Neural cell (in vitro differentiated cells): ENCODE results near the gene ROR2. TPM values are rescaled to one million over a fixed set of nuclear protein-coding genes. Genes with fewer than 3 reads are reported as not detected.

Experiments used
- H2AFZ ChIP-seq: fragments of 200-600, 300-800 bp; sonication (generic), shearing (Covaris generic); 2 replicates; pipeline ENCODE4 v1.6.0; 2014; ENCODE audit warnings: low read depth, mild to moderate bottlenecking, antibody characterized with exemption, low read length, moderate library complexity
- H3F3A ChIP-seq: fragments of 200-600 bp; shearing (Covaris generic); 2 replicates; pipeline ENCODE4 v1.6.1; 2016; ENCODE audit warnings: mild to moderate bottlenecking, moderate library complexity, mixed read lengths, antibody characterized with exemption, low read length; ENCODE audit not compliant: insufficient read depth, poor library complexity, severe bottlenecking
- H3K27ac ChIP-seq: fragments of 200-600, 300-800 bp; sonication (generic), shearing (Covaris generic); 2 replicates; pipeline ENCODE4 v1.5.1; 2014; ENCODE audit warnings: mild to moderate bottlenecking, low read length, moderate library complexity
- H3K27me3 ChIP-seq: fragments of 300-800, 200-600 bp; sonication (generic), shearing (Covaris generic); 2 replicates; pipeline ENCODE4 v1.6.0; 2014; ENCODE audit warnings: mild to moderate bottlenecking, low read depth, low read length, moderate library complexity; ENCODE audit not compliant: insufficient read depth
- H3K36me3 ChIP-seq: fragments of 300-800, 200-600 bp; sonication (generic), shearing (Covaris generic); 2 replicates; pipeline ENCODE4 v1.5.1; 2014; ENCODE audit warnings: mild to moderate bottlenecking, antibody characterized with exemption, low read length, moderate library complexity; ENCODE audit not compliant: insufficient read depth
- H3K4me2 ChIP-seq: fragments of 300-800, 200-600 bp; sonication (generic), shearing (Covaris generic); 2 replicates; pipeline ENCODE4 v1.6.0; 2014; ENCODE audit warnings: mild to moderate bottlenecking, low read length
- H3K4me3 ChIP-seq: fragments of 300-800, 200-600 bp; sonication (generic), shearing (Covaris generic); 2 replicates; pipeline ENCODE4 v1.5.1; 2014; ENCODE audit warnings: mild to moderate bottlenecking, low read length, moderate library complexity
- H3K79me2 ChIP-seq: fragments of 200-600 bp; shearing (Covaris generic); replicated peaks from 2 replicates; pipeline ENCODE4 v1.6.0; 2014; ENCODE audit warnings: mild to moderate bottlenecking, low read length, moderate library complexity; ENCODE audit not compliant: insufficient read depth
- H3K9ac ChIP-seq: fragments of 300-800, 200-600 bp; sonication (generic), shearing (Covaris generic); 2 replicates; pipeline ENCODE4 v1.6.1; 2016; ENCODE audit warnings: mild to moderate bottlenecking, low read length, mixed read lengths
- H3K9me2 ChIP-seq: fragments of 200-600 bp; shearing (Covaris generic); 2 replicates; pipeline ENCODE4 v1.6.1; 2016; ENCODE audit warnings: mild to moderate bottlenecking, low read length, mixed read lengths; ENCODE audit not compliant: insufficient read depth
- H3K9me3 ChIP-seq: fragments of 200-600, 300-800 bp; sonication (generic), shearing (Covaris generic); 2 replicates; pipeline ENCODE4 v1.6.1; 2016; ENCODE audit warnings: mild to moderate bottlenecking, mixed run types, low read length, moderate library complexity, mixed read lengths
- H4K20me1 ChIP-seq: fragments of 200-600 bp; shearing (Covaris generic); 2 replicates; pipeline ENCODE4 v1.6.1; 2016; ENCODE audit warnings: mild to moderate bottlenecking, mixed run types; ENCODE audit not compliant: insufficient read depth
- CTCF ChIP-seq: fragments of 450-650 bp; IDR thresholded peaks from 2 replicates; pipeline ENCODE4 v1.5.1; 2014; ENCODE audit warnings: antibody characterized with exemption, mild to moderate bottlenecking, moderate library complexity; ENCODE audit not compliant: poor library complexity, severe bottlenecking
- EP300 ChIP-seq: fragments of 450-650 bp; conservative IDR thresholded peaks from 2 replicates; pipeline ENCODE4 v1.6.1; 2014; ENCODE audit warnings: antibody characterized with exemption, mild to moderate bottlenecking, moderate library complexity; ENCODE audit not compliant: poor library complexity, severe bottlenecking
- EZH2 ChIP-seq: fragments of 200-600, 300-800 bp; shearing (Covaris generic), sonication (generic); IDR thresholded peaks from 2 replicates; pipeline ENCODE4 v1.6.1; 2014; ENCODE audit warnings: antibody characterized with exemption, low read length, borderline replicate concordance, mild to moderate bottlenecking; ENCODE audit not compliant: insufficient read depth, poor library complexity, severe bottlenecking
- POLR2AphosphoS5 ChIP-seq: IDR thresholded peaks from 2 replicates; pipeline ENCODE4 v1.6.1; 2012
- RAD21 ChIP-seq: fragments of 450-650 bp; conservative IDR thresholded peaks from 2 replicates; pipeline ENCODE4 v1.6.1; 2014; ENCODE audit warnings: antibody characterized with exemption, mild to moderate bottlenecking, moderate library complexity
- REST ChIP-seq: IDR thresholded peaks from 2 replicates; pipeline ENCODE4 v1.6.1; 2012; ENCODE audit warnings: borderline replicate concordance
- TAF1 ChIP-seq: IDR thresholded peaks from 2 replicates; pipeline ENCODE4 v1.6.1; 2012; ENCODE audit warnings: low read depth
- polyA plus RNA-seq: library from polyadenylated mRNA; depleted of rRNA; stranded (reverse); fragments of >200 nt; gene quantifications from 2 replicates; pipeline ENCODE4 v1.2.3, GENCODE V29; 2014

The ROR2 gene
- polyA plus RNA-seq, 1 donor from 2014 or later: 0.33 TPM

DNA sequence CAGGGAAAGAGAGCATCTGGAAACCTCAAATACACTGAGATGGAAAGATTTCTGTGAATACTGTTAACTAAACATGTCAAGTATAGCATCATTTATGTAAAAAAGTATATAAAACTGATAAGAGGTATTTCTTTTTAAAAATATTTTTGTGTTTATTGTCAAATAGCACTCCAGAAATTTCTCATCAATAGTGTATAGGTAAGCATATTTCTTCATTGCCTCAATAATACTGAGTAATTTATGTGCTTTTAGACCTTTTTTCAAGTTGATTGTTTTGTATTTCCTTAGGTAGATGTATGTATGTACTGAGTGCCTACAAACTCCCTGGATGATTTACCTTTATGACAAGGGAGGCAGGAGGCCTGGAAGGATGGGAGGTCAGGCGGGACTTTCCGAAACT, 196.3 kb downstream of the ROR2 start:
- no peak overlapping the region for H3K27ac ChIP-seq
- H2AFZ ChIP-seq: no peak overlapping the region
- H3K9ac ChIP-seq: no peak overlapping the region
- no peak overlapping the region for H3K4me2 ChIP-seq
- H4K20me1 ChIP-seq: no peaks in the 10 kb centered on the region
- TF ChIP-seq CTCF (no peak), EP300 (no peak), POLR2AphosphoS5 (no peak), REST (no peak), TAF1 (no peak), EZH2 (no peak), RAD21 (no peak)
- no peaks in the 10 kb centered on the region for H3K79me2 ChIP-seq
- no peaks in the 10 kb centered on the region for H3K9me2 ChIP-seq
- H3K36me3 ChIP-seq: no peaks in the 10 kb centered on the region
- H3K27me3 ChIP-seq: no peaks in the 10 kb centered on the region
- H3F3A ChIP-seq: no peaks in the 10 kb centered on the region
- H3K9me3 ChIP-seq: no peaks in the 10 kb centered on the region
- H3K4me3 ChIP-seq: no peak overlapping the region

DNA sequence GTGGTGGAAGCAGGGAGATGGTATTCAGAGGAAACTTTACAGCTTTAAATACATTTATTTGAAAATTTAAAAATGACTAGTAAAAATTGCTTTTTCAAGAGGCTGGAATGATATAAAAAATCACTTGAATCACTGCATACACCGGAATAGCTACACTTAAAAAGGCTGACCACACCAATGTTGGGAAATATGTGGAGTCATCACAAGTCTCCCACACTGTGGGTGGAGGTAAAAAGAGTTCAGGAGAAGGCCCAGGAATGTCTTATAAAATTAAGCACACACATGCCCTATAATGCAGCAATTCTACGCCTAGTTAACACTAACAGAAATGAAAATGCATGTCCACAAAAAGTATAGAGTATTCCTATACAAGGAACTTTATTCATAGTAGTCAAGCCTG, 198.1 kb downstream of the ROR2 start:
- Histone ChIP-seq H3F3A (no peaks in the 10 kb centered on the region), H3K9me2 (no peaks in the 10 kb centered on the region), H4K20me1 (no peaks in the 10 kb centered on the region), H3K9me3 (no peaks in the 10 kb centered on the region), H3K27ac (no peak overlapping the region), H3K4me3 (no peak overlapping the region), H3K36me3 (no peaks in the 10 kb centered on the region), H3K27me3 (no peaks in the 10 kb centered on the region), H2AFZ (no peak overlapping the region), H3K79me2 (no peaks in the 10 kb centered on the region), H3K9ac (no peak overlapping the region), H3K4me2 (no peak overlapping the region)
- TF ChIP-seq RAD21 (no peak), REST (no peak), TAF1 (no peak), EZH2 (no peak), POLR2AphosphoS5 (no peak)
